ENCODE results near the gene ARHGAP44.

The ARHGAP44 gene

GRCh38 chr17:12998461-12998860 lies 209.2 kb downstream of the ARHGAP44 start:
- no peak for DNase-seq

DNA sequence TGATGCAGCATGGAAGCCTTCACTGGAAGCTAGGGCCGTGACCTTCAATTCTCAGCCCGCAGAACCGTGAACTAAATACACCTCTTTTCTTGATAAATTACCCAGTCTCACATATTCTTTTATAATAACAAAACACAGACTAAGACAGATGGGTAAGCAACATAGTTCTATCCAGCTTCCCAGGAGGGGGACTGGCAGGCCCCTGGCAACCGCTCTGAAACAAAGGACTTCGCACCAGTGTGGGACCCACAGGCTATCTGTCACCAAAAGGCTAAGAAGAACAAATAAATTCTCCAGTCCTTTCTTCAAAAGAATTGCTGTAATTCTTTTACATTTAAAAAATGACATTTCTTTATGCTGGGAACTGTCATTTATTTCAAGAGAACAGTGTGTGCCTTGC lies 209.6 kb downstream of the ARHGAP44 start:
- DNase-seq: no peak

GRCh38 chr17:13000561-13000960 lies 211.3 kb downstream of the ARHGAP44 start:
- DNase-seq: no peak

GRCh38 chr17:13001991-13002615 lies 212.8 kb downstream of the ARHGAP44 start:
- no peak for DNase-seq

GRCh38 chr17:13002761-13003453 lies 213.6 kb downstream of the ARHGAP44 start:
- DNase-seq: peak; percentile 78

GRCh38 chr17:13003454-13003851 lies 214.2 kb downstream of the ARHGAP44 start:
- no peak for DNase-seq

DNA sequence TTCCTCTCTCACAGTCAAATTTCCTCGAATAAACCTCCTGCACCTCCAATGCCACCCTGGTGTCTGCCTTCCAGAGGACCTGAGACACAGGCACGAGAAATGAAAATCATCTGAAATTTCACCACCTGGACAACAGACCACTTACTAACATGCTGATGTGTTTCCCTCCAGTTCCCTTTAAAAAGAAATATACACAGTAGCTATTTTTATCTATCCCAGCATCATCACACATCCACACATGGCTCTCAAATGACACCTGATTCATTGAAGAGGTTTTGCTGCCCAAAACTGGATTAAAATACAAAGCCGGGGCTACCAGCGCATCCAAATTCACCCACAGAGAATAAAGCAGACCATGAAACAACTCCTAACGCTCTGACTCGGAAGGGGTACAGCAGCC lies 214.6 kb downstream of the ARHGAP44 start:
- DNase-seq: no peak

DNA sequence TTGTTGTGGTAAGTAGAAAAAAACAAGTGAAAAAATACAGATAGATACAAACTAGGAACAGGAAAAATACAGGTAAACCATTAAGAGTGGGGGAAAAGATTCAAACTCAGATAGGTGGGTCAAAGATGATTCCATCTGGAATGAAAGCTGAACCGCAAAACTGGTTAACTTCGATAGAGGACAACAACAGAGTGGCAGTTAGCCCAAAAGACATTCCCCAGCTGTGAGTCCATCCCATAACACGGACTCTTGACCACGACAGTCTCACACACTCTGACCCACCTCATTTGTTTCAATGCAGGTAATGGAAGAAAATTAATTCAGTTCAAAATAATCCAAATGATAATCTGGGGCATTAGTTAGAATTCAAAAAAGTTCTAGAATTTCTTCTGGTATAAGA lies 215.0 kb downstream of the ARHGAP44 start:
- no peak for DNase-seq

GRCh38 chr17:13005530-13005929 lies 216.2 kb downstream of the ARHGAP44 start:
- no peak for DNase-seq

DNA sequence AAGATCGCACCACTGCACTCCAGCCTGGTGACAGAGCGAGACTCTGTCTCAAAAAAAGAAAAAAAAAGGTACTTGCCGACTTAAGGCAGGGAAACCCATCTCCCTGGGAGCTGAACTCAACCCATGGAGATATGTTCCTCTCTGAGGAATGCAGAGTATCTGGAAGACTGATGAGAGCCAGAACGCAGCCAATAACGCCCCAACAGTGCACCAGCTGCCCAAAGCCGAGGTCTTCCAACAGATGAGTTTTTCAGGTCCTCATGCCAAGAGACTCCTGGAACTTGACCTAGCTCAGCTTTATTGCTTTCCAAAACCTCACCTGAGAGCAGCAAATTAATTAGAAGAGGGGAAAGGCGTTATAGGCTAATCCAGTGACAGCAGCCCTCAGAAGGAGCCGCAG lies 219.2 kb downstream of the ARHGAP44 start:
- DNase-seq: no peak

- DNase-seq: no peak
These were observed 221.7 kb downstream of the ARHGAP44 start for GRCh38 chr17:13010959-13011358.

- DNase-seq: no peak
These were observed 225.5 kb downstream of the ARHGAP44 start for GRCh38 chr17:13014801-13015200.

DNA sequence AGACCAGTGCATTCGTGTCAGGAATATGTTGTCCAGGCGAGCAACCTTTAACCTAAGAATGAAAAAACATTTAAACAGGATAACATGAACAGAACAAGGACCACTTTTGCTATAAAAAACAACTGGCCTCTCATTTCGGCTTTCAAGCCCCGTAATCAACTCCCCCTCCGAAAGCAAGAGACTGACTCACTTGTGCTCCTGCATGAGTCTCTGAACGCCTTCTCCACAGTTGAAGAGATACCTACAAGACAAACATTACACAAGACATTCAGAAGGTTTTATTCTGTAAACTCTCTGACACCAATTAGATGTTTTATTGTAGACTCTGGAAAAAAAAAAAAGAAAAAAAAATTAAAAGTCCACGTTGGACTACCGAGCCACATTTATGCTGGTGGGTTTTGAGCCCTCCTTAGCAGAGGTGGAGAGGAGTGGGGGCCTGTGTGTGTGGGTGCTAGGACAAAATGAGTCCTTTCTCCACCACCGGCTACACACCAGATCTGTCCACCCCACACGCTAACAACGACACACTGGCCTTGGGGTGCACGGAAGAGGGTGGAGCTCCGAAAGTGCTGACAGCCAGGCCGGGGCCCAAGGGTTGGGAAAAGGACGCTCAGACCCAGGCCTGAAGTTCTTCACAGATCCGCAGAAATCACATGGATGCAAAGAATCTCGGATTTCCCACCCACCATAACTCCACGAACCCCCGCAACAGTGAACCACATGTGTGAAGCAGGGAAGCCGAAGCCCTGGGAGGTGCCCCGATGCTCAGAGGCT lies 227.8 kb downstream of the ARHGAP44 start:
- DNase-seq: no peak

DNA sequence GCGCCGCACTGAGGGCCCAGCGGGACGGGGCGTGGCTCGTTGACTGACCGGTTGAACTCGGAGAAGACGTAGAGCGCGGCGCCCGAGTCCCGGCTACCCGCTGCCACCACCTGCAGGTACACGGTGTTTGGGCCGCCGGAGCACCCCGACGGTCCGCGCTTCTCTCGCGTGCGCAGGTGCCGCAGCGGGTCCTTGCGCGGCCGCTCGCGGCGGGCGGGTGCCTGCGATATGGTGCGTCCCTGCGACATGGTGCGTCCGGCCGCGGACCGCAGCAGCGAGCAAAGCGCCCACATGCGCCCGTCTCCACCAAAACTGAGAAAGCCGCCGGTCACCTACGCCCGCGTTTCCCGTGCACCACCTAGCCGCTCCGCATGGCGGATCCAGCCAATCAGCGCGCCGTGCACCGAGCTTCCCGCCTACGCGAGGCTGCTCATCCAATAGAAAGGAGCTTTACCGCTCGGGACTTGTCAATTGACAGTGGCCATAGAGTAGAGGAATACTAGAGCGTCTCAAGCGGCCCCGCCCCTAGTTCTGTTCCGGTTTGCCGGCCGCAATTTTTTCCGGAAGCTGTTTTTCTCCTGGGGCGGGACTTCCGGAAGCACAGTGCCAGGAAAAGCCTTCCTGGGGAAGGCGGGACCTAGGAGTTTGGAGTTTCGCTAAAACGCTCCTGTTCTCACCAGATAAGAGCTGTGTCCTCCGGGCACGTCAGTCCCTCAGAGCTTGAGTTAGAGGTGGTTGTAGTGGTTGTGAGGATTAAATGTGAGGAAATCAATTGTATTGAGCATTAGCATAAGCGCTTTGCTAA lies 228.6 kb downstream of the ARHGAP44 start, which contains the start of gene ELAC2:
TSS of gene ELAC2 (minus strand) at position 373 of the 805 bp plus-strand sequence. CDS start at position 293, 80 bp downstream.
- peak; percentile 97 for DNase-seq

DNA sequence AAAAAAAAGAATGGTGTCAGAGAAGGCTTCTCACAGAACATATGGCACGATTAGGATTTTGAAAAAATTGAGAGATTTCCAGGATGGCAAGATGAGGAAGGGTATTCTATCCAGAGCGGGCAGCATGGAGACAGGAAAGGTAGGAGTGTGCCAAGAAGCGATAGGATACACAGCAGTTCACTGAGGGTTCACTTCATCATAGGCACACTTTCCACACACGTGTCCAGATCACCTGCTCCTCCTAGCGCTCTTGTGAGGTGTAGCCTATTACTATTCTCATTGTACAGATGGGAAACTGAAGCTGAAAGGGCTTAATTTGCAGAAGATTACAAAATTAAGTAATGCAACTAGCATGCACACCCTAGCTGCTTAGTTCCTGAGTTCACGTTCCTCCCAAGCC lies 234.7 kb downstream of the ARHGAP44 start:
- no peak for DNase-seq

- peak; percentile 82 for DNase-seq
These were observed 235.4 kb downstream of the ARHGAP44 start for GRCh38 chr17:13024526-13025257.

GRCh38 chr17:13025258-13025627 lies 235.9 kb downstream of the ARHGAP44 start:
- DNase-seq: no peak

- no peak for DNase-seq
These were observed 236.4 kb downstream of the ARHGAP44 start for GRCh38 chr17:13025687-13026086.

DNA sequence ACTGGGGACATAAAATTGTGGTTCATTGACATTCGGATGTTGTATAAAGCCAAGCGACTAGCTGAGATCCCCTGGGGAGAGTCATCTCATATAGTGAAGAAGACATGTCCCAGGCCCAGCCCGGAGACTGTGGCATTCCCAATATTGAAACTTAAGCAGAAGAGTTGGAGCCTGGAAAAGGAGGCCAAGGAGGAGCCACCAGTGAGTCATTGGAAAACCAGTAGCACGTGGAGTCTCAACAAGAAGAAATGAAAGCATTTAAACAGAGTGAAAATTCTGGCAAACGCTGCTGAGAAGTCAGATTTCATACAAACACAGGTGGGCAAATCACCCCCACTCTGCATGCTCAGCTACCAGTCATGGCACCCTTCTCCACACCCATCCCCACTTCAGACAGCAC lies 237.9 kb downstream of the ARHGAP44 start:
- no peak for DNase-seq

DNA sequence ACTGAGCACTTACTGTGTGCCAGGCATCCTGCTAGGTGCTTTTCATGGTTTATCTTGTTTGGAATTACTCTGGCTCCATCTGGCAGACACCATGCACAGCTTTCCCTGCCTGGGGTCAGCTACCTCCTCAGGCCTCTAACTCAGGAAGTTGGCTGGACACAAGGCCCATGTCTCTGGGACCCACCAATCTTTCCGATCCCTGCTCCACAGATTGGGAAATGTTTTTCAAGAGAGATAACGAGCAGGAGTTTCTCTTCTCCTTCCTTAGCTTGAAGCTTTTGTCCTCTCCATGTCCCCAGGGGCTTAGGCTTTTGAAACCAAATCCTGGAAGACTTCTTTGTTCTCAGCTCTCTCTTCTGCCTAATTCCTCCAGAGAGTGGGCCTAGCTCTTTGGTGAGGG lies 240.0 kb downstream of the ARHGAP44 start:
- DNase-seq: no peak

- DNase-seq: no peak
These were observed 240.8 kb downstream of the ARHGAP44 start for GRCh38 chr17:13030056-13030455.

Data from activated CD8-positive, alpha-beta memory T cell treated with anti-CD3 and anti-CD28 coated beads for 24 hours (primary cell).